Hematopoietic multipotent progenitor cell treated with erythropoietin and hydrocortisone succinate and interleukin-3 and kit ligand, for 6 days (in vitro differentiated cells): Measurements from ENCODE around the gene KLRF1.

ENCODE experiments used
- DNase-seq: peaks from one replicate; pipeline ENCODE4 v3.0.0-alpha.2; 2015

KLRF1 gene

DNA sequence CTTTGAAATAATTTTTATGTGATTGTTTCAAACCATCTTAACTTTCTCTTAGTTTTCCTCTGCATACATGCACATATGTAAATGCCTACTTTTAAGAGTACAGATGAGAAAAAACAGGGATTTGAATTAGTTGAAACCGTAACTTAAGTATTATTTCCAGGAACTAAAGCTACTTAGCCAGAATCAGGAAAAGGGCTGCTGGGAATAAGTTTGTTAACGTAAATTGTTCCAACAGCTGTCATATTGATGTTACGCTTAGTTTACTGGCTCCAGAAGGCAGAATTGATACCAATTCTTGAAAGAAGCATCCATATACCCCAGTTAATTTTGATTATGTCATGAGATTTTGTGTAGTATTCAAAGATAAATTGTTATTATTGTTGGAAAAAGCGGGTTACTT, 17.9 kb upstream of the KLRF1 start:
- DNase-seq, result no peak

DNA sequence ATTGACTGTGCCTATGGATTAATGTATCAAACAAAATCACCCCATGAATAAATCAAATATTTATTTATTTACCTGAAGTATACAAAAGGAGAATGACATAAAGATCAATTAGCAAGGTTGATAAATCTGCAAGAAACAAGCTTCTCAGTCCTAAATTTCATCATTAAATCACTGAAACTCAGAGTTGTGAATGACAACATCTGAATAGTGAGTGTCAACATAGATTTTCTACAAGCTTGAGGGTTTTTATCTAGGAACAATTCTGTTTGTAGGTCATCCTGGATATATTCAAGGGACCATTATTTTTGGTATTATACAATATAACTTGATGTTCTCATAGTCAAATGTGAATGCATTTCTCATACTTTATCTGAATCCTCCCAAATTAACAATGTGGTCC, 17.4 kb upstream of the KLRF1 start:
- DNase-seq, result no peak

- DNase-seq, result peak; percentile 11
Measured at GRCh38 chr12:9810671-9811070, 16.6 kb upstream of the KLRF1 start.

- DNase-seq, result no peak
Measured at GRCh38 chr12:9811621-9812020, 15.7 kb upstream of the KLRF1 start.

- DNase-seq, result peak; percentile 93
Measured at GRCh38 chr12:9813821-9814798, 13.2 kb upstream of the KLRF1 start.

DNA sequence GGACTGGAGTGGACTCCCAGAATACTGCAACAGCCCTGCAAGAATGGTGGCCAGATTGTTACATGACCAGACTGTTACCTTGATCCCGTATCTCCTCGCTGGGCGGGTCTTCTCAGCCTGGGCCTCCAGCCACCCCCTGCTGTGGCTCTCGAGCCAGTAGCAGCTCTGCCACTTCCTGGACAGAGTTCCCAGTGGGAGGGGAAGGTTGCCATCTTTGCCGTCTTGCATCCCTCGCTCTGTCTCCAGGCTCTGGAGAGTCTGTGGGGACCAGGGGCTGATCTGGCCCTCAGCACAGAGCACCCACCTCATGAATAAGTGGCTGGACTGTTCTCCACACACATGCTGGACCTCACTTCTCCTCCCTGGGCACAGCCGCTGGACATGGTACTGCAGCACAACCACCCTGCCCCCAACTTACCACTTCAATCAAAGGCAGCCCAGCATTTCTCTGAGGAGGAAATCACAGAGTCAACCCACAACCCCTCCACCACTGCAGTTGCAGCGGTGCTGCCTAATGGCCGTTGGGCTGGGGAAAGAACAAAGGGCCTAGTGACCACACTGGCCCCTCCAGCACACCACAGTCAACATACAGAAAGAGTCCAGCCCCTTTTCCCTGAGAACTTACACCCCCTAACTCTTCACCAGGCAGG, 6.9 kb upstream of the KLRF1 start:
- no peak for DNase-seq

GRCh38 chr12:9829483-9829882, 2.2 kb downstream of the KLRF1 start:
- DNase-seq, result no peak

DNA sequence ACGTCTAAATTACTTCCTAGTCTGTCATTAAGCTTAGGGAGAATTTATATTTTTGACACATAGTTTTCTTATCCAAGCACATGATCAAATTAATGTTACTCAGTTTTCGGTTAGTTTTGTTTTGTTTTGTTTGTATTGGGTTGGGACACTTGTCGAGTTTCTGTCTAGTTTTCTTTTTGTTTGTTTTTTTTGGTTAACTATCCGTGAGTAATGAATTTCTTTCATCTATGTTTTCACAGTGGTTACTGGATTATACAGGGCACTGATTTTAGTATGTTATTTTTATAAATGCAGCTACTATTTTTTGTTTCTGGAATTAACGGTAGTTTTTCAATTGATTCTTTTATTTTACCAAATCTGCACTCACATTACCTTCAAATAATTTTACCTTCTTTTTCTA, 2.7 kb downstream of the KLRF1 start:
- no peak for DNase-seq

- no peak for DNase-seq
Measured at GRCh38 chr12:9831720-9832119, 4.4 kb downstream of the KLRF1 start.

GRCh38 chr12:9843407-9843806, 16.1 kb downstream of the KLRF1 start:
- no peak for DNase-seq

GRCh38 chr12:9848899-9849298, 21.6 kb downstream of the KLRF1 start:
- no peak for DNase-seq

DNA sequence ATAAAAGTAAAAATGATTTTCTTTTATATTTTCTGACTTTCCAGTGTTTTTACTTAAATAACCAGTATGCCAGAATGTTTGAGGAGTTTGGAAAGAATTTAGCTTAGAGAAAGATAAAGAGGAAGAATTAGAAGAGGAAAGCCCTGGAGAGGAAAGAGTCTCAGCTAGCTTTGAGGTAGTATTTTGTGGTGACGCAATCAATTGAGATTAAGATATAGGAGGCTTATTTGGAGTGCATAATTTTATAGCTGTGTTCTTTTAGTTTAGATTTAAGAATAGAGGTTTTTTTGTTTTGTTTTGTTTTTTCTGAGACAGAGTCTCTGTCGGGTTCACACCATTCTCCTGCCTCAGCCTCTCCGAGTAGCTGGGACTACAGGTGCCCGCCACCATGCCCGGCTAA, 23.8 kb downstream of the KLRF1 start:
- DNase-seq, result peak; percentile 56

DNA sequence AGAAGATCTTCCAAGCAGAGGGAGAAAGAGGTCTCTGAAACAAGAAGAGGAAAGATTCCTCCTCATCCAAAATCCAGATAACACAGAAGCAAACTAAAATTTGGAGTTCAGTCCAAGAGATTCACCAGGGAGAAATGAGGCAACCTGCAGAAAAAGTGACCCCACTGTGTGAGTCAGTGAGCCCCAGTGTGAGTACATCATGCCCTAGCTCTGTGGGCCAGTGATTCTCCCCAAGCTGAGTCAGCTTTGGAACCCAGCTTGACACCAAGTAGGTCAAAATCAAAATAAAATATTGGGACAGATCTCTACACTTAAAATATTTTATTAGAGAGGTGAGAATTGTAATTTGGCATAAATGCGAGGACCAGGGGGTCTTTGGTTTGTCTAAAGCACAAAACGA, 24.6 kb downstream of the KLRF1 start:
- no peak for DNase-seq

GRCh38 chr12:9856151-9856550, 28.9 kb downstream of the KLRF1 start:
- DNase-seq, result peak; percentile 13

GRCh38 chr12:9856894-9857293, 29.6 kb downstream of the KLRF1 start:
- DNase-seq, result no peak

DNA sequence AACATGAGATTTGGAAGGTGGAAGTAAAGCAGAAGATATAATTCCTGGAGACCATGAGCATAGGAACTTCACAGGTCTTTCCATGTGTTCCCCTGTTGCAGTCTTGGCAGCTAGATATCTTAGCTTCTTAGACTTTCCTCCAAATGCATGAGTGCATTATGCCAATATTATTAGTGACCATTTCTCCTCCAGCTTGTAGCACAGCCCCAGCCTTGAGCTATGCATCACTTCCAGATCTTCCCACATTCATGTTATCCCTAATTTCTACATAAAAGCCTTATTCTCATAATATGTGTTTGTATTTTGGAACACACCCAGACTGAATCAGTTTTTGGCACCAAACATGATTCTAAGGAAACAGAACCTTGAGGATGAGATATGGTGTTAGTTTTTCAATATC, 30.9 kb downstream of the KLRF1 start:
- no peak for DNase-seq

GRCh38 chr12:9864913-9865675, 37.8 kb downstream of the KLRF1 start:
- DNase-seq, result peak; percentile 33

GRCh38 chr12:9866860-9867269, 39.6 kb downstream of the KLRF1 start:
- peak; percentile 49 for DNase-seq

DNA sequence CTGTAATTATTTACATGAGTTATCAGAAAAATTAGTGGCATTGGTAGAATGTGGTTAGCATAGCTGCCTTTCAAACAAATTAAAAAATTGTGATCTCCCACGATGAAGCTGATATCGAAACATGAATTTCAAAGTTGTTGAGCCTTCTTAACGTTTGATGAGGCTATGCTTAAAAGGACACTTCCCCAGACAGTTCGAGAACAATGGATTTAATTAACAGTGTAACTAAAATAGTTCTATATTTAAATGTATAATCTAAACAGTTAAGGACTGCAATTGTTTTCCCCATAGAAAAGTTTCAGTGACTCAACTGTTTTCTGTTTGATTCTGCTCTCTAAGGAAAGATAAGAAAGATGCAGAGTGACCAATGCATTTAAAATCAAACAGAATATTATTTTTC, 40.2 kb downstream of the KLRF1 start:
- DNase-seq, result peak; percentile 68

DNA sequence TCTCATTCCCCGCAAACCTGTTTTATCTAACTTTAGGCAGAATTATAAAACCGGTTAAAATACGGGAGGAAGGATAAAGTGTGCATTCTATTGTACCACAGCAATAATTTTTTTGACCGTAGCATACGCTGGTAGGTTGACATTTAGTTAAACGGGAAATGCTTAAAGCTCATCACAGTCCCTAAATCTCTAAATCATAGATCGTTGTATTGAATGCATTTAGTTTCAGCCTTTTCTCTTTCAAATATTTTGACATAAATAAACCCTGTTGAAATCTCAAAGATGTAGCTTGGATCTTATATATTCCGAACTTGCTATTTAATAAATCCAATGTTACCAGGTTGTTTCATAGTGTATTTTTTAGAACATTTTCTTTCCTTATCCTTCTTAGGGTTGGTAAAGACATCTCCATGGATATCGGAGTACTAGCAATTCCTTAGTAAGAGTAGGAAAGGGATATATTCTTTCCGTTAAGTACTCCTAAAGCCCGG, 41.1 kb downstream of the KLRF1 start:
- DNase-seq, result peak; percentile 62

- no peak for DNase-seq
Measured at GRCh38 chr12:9868951-9869306, 41.6 kb downstream of the KLRF1 start.

- DNase-seq, result peak; percentile 80
Measured at GRCh38 chr12:9869307-9870161, 42.3 kb downstream of the KLRF1 start, which contains the start of gene CLEC2B. Gene CLEC2B, minus strand, starts transcription at chr12:9869354.
